Measurements from ENCODE around the gene ITGA5. TPM values are rescaled to one million over a fixed set of nuclear protein-coding genes. Genes with fewer than 3 reads are reported as not detected.

Gene ITGA5
- total RNA-seq, 2 donors from 2014 or later: 20.8 to 49.1 TPM

DNA sequence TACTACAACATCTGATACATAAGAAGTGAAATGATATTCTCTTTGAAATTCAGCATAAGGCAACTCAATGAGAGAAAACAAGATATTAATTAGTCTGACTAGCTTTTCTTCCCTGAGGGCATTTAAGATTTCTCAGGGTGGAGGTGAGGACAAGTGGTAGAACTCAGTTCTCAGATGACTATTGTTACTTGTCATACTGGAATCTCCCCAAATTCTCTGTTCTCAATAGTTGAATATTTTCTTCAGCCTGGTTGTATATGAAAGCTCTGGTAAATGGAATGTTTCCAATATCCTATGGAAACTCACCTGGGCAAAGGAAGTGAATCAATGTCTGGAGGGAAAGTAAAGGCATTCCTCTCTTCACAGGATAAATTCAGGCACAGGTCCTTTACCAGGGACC lies 18.2 kb upstream of the ITGA5 start:
- no peak for ATAC-seq
- intact Hi-C loops (cut with DNase I, micrococcal nuclease): loop anchor here (5.0 kb wide), 2 partner anchors 35 to 40 kb away; no protein-coding TSS in a partner anchor
- no peak for DNase-seq

DNA sequence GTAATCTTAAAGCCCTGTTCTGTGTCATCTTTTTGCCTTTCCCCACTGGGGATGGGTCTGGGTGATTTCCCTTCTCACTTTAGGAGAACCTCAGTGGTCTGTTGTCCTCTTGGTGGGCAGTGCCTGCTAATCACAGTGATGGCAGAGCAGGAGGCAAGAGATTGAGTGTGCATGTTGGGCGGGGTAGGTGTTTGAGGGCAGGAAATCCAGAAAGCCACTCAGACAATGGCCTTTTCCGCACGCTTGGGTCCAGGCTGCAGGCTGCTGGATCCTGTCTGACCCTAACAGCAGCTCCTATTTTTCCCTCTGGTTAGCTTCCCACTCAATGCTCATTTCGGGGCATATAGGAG lies 13.7 kb upstream of the ITGA5 start:
- no peak for ATAC-seq
- no peak for DNase-seq
- intact Hi-C loops (cut with DNase I, micrococcal nuclease): no loop called here

DNA sequence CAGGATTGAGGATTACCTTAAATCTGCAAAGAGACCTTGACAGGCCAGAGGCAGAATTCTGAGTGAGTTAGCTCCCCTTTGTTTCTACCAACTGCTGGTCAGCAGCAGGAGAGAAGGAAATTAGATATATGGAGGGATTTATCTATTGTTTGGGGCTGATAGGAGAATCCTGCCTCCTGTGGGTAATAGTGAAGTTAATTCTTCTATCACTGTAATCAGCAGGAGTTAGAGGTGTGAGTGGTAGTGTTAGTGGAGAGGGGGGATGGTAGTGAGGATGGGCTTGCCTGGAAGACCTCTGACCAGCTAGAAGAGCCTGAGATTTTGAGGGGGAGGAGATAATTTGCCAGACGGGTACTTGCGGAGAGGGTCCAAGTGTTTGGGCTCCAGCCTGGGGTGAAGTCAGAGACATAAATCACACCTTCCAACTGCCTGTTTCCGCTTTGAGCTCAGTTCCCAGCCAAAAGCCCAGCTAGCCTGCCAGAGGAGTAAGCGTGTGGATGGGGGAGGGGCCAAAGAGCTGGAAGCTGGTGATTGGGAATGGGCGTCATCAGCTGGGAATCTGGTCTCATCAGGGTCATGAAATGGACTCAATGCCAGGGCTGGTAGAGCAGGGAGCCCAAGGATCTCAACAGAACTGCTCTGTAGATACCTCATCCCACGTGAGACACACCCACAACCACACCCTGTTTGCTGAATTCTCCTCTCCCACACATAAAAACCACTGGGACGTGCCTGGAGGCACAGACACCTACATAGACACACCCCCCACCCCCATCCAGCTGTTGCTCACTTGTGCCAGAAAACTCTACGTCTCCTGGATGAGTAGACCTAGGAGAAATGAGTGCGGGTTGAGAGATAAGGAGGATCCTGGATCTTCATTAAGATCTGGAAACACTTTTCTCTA lies 13.1 kb upstream of the ITGA5 start:
- peak; percentile 60 to 77 for DNase-seq
- ATAC-seq: peak; percentile 68
- intact Hi-C loops (cut with DNase I, micrococcal nuclease): no loop called here

- DNase-seq (no peak), ATAC-seq (no peak)
- intact Hi-C loops (cut with DNase I, micrococcal nuclease): no loop called here
Observed at GRCh38 chr12:54430471-54431069, 11.5 kb upstream of the ITGA5 start.

GRCh38 chr12:54429014-54429471 lies 10.0 kb upstream of the ITGA5 start:
- ATAC-seq (no peak), DNase-seq (peak in 1 of 2 donors; percentile 71)
- intact Hi-C loops (cut with DNase I, micrococcal nuclease): no loop called here

DNA sequence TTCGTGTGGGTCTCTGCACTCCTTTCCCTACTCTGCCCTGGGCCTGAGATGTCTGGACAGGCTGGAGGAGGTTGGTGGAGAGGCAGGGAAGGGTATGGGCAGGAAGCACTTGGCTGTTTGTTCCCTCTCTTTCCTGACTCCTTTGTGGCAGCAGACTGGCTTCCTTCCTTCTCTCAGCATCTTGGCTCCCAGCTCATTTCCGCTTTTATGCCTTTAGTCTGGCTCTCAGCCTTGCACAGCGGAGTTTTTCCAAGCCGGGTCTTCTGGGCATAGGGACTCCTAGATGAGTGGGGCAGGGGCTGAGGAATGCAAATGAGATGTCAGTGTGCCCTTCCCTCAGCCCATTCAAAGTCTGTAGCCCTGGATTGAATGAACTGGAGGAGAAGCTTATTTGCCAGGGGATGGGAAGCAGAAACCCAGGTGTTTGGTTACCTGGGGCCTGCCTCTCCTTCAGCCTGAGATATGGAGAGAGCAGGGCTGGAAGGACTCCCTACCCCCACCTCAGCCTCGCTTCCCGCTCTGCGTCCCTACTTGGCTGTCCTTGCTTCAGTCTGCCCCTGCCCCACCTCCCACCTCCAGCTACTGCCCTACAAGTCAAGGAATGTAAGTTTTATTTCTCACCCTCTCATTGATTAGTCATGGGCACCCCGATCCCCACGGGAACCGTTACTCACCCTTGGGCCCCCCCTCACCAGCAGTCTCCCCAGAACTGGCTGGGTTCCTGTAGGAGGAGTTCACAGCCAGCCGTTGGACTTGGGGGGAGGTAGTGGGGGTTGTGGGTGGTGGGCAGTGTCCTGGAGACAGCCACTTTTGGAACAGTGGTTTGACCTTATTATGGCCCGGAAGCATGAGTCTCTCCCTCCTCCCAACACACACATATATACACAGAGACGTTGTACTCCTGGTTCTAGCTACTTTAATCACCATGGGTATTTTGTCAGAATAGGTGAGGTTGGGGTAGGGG lies 9.3 kb upstream of the ITGA5 start:
- intact Hi-C loops (cut with DNase I, micrococcal nuclease): no loop called here
- DNase-seq: peak in 1 of 2 donors; percentile 58
- no peak for ATAC-seq

DNA sequence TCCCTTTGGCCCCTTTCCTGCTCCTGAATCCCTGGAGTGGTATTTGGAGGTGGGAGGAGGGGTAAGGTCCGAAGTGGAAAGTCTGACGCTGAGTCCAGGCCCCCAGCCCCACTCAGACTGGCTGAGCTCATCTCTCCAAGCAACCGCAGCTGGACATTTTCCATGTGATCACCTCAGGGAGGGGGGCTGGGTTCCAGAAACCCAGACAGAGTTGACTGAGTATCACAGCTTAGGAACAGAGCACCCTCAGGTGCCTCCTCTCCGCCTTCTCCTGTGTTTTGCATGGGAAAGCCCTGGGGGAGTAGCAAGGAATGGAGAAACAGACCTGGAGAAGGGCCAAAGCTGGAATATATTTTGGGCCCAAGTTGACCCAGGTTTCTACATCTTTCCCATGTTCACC lies 8.0 kb upstream of the ITGA5 start:
- intact Hi-C loops (cut with DNase I, micrococcal nuclease): no loop called here
- ATAC-seq (no peak), DNase-seq (no peak)

DNA sequence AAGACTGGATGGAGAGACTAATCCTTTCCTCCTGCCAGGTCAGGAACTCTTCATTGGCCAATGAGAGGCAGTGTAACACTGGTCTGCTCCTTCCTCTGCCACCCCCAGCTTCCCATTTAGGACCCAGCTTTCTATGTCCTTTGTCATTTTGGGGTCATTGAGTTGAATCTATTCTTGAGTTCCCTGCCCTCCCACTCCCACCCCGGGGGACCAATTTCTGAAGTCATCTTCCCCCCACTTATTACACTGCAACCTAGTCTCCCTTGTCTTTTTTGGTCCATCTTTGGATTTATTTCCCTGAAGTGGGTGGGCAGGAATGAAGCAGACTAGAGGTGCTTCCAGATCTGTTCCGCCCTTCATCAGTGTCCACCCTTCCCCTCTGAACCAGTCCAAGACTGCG lies 7.6 kb upstream of the ITGA5 start:
- intact Hi-C loops (cut with DNase I, micrococcal nuclease): no loop called here
- DNase-seq (no peak), ATAC-seq (no peak)

DNA sequence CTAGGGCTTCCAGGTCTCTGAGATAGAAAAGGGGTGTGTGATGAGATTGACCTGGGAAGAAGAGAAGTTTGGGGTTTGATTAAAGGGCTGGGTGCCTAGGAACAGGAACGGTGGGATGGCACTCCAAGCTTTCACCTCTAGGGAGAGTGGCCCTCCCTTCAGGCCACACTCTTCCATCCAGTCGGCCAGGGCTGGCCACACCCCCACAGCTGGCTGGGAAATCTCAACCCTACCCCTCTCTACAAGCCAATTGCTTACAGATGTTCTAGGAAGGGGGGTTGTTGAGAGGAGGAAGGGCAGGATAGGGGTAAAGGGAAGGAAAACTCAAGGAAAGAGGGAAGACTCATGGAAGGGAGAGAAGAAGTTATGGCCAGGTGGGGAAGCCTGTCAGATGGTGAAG lies 6.6 kb upstream of the ITGA5 start:
- DNase-seq (no peak), ATAC-seq (no peak)
- intact Hi-C loops (cut with DNase I, micrococcal nuclease): no loop called here

- DNase-seq (no peak), ATAC-seq (no peak)
- intact Hi-C loops (cut with DNase I, micrococcal nuclease): no loop called here
Observed at GRCh38 chr12:54424224-54424623, 5.2 kb upstream of the ITGA5 start.

DNA sequence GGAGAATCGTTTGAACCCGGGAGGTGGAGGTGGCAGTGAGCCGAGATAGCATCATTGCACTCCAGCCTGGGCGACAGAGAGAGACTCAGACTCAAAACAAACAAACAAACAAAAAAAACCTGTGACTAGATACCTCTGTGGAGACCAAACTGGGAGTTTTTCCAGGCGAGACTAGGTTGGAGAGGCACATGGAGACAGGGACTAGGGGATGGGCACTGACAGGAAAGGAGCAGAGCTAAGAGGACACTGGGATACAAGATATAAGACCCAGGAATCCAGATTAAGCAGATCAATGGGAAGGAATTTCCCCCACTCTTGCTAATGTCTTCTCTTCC lies 4.7 kb upstream of the ITGA5 start:
- no peak for DNase-seq
- ATAC-seq: no peak
- intact Hi-C loops (cut with DNase I, micrococcal nuclease): no loop called here

GRCh38 chr12:54421879-54422250 lies 2.8 kb upstream of the ITGA5 start:
- no peak for DNase-seq
- intact Hi-C loops (cut with DNase I, micrococcal nuclease): no loop called here

DNA sequence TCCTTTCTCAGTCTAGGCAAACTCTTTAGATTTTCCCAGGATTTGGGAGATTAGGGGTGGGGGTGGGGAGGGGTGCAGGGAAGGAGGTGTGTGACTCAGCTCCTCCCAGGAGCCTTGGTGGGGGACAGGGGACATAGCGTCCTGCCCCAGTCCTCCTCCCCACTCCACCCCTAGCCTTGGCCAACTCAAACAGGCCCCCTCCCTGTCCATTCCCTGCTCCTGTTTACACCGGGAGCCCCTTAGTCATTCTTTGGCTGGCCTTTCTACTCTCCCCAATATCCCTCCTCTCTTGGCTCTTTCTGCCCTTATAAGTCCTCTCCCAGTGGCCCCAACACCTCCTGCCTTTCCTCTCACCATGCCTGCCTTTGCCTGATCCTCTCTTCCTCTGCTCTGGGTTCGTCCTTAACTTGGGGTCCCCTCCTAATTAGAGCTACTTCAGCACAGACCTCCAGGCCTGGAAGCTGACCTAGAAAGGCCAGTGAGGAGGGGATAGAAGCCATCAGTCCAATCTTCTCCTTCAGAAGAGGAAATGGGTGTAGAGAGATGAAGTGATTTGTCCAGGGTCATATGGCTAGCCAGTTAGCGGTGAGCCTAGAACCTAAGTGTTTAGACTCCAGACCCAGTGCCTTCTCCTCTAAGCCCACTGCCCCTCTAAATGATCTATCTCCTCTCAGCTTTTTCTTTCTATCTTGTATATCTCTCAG lies 2.3 kb upstream of the ITGA5 start:
- peak in 1 of 2 donors; percentile 79 for DNase-seq
- intact Hi-C loops (cut with DNase I, micrococcal nuclease): no loop called here
- ATAC-seq: peak; percentile 25

More at GRCh38 chr12:54421879-54422250, 2.8 kb upstream of the ITGA5 start:
- no peak for ATAC-seq

DNA sequence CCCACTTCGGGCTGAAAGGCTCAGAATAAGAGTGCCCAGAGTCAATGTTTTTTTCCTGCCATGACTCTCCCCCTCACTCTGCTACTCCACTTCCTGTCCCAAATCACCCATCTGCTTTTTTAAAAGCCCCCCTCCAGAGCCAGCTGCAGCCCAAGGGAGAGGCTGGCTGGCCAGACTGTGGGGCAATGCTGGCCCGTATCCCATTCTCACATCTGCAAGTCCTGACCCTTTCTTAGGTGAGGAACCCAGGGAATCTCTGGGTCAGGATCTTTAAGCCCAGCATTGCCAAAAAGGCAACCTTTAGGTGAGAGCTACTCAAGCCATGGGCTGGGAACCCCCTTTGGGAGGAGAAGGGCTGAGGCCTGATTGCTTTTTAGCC lies 1.7 kb upstream of the ITGA5 start:
- no peak for DNase-seq
- intact Hi-C loops (cut with DNase I, micrococcal nuclease): no loop called here
- no peak for ATAC-seq

DNA sequence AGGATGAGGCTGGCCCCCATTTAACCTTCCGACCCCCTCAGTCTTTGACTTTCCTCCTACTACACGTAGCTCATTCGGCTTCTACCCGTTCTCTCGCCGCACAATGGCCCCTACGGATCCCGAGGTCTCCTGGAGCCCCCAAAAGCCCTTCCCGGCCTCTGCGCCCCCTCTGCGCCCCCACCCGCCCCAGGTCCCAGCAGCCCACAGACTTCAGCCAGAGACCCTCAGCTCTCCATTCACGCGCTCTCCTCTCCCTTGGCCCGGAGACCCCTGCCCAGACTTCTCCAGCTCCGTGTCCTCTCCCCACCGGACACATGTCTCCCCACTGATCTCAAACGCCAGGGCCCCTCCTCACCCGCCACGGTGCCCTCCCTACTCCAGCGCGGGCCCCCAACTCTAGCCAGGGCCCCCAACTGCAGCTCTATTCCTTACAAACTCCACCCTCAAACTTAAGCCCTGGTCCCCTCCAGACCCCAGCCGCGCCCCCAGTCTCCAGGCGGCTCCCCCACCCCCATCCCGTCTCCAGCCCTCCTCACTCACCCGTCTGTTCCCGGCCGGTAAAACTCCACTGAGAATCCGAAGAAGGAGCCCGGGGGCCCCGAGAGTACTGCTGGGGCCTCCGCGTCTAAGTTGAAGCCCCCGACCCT lies 502 bp downstream of the ITGA5 start:
- ATAC-seq: no peak
- intact Hi-C loops (cut with DNase I, micrococcal nuclease): no loop called here
- DNase-seq: no peak

- no peak for DNase-seq
- ATAC-seq: no peak
- intact Hi-C loops (cut with DNase I, micrococcal nuclease): no loop called here
Observed at GRCh38 chr12:54417712-54418440, 1.2 kb downstream of the ITGA5 start.

GRCh38 chr12:54416687-54417603 lies 2.1 kb downstream of the ITGA5 start:
- DNase-seq (no peak), ATAC-seq (no peak)
- intact Hi-C loops (cut with DNase I, micrococcal nuclease): no loop called here
